CD4-positive, alpha-beta T cell (primary cell): ENCODE data around the gene USP33. TPM values are rescaled to one million over a fixed set of nuclear protein-coding genes. Genes with fewer than 3 reads are reported as not detected.
"Not testable (repeated sequence)": the region's sequence is repeated elsewhere in the genome, so short reads cannot be mapped to it uniquely, and the experiment has no call there.

Source experiments
- ATAC-seq: fragments of 200-7000 bp; cut with Tn5 transposase; one replicate; pipeline ENCODE4 v1.10.0; 2022; ENCODE audit warnings: mild to moderate bottlenecking; ENCODE audit not compliant: poor library complexity
- CTCF ChIA-PET: fragments of 350-600 bp; sonication (Branson Sonifier 250); formaldehyde crosslinking; loops from one replicate; lab custom pipeline; 2021; ENCODE audit warnings: antibody characterized with exemption, inconsistent platforms; lab: Charles Lee
- POLR2A ChIA-PET: fragments of 350-600 bp; sonication (Branson Sonifier 250); formaldehyde crosslinking; loops from one replicate; lab custom pipeline; 2021; ENCODE audit warnings: antibody characterized with exemption, inconsistent platforms; lab: Charles Lee
- DNase-seq, 14 experiments: peaks; one replicate each; pipeline ENCODE4 v3.0.0-alpha.2; 2013 to 2020; ENCODE audit warnings: mixed read lengths in 2 of 14
- H3K27ac ChIP-seq, 2 donors: one replicate each; pipeline versions ENCODE4 v1.5.1 to v1.7.0; 2013; ENCODE audit warnings: low read length in 2 of 2, low read depth in 1 of 2, mild to moderate bottlenecking in 1 of 2
- H3K27me3 ChIP-seq, 2 experiments: 1 replicate in 1 of 2; 2 replicates in 1 of 2; pipeline versions ENCODE4 v1.6.1 to v1.7.0; 2013; ENCODE audit warnings: low read length in 2 of 2, control low read depth in 1 of 2, mild to moderate bottlenecking in 1 of 2, moderate library complexity in 1 of 2; ENCODE audit not compliant: insufficient read depth in 2 of 2, control insufficient read depth in 1 of 2
- H3K36me3 ChIP-seq: one replicate; pipeline ENCODE4 v1.6.1; 2013; ENCODE audit warnings: low read length, control low read depth; ENCODE audit not compliant: insufficient read depth
- H3K4me1 ChIP-seq: one replicate; pipeline ENCODE4 v1.6.1; 2013; ENCODE audit warnings: low read length, control low read depth; ENCODE audit not compliant: insufficient read depth
- H3K4me3 ChIP-seq: one replicate; pipeline ENCODE4 v1.5.1; 2013; ENCODE audit warnings: mild to moderate bottlenecking, low read length, moderate library complexity
- H3K9me3 ChIP-seq, 2 experiments: 1 replicate in 1 of 2; 2 replicates in 1 of 2; pipeline versions ENCODE4 v1.6.1 to v1.7.0; 2013; ENCODE audit warnings: low read length in 2 of 2, mild to moderate bottlenecking in 2 of 2, control low read depth in 1 of 2, moderate library complexity in 1 of 2; ENCODE audit not compliant: control insufficient read depth in 1 of 2, insufficient read depth in 1 of 2
- H3K27ac Mint-ChIP-seq: one replicate; pipeline ENCODE4 v1.8.0; 2020; ENCODE audit warnings: mixed read lengths
- H3K27me3 Mint-ChIP-seq: one replicate; pipeline ENCODE4 v1.8.0; 2021; ENCODE audit warnings: mixed read lengths
- H3K36me3 Mint-ChIP-seq: one replicate; pipeline ENCODE4 v1.8.0; 2021; ENCODE audit warnings: low read depth, mixed read lengths
- H3K4me1 Mint-ChIP-seq: one replicate; pipeline ENCODE4 v1.8.0; 2021; ENCODE audit warnings: low read depth, mixed read lengths
- H3K4me3 Mint-ChIP-seq: one replicate; pipeline ENCODE4 v1.8.0; 2020; ENCODE audit warnings: mild to moderate bottlenecking, mixed read lengths
- H3K9me3 Mint-ChIP-seq: one replicate; pipeline ENCODE4 v1.8.0; 2020; ENCODE audit warnings: mixed read lengths
- CTCF ChIP-seq: fragments of 200-600 bp; IDR thresholded peaks from one replicate; pipeline ENCODE4 v1.8.0; 2022; ENCODE audit warnings: antibody characterized with exemption, mild to moderate bottlenecking
- intact Hi-C, 2 experiments: fragments of 100-400 bp; cut with DNase I in 1 of 2; cut with micrococcal nuclease in 1 of 2; formaldehyde crosslinking; loops; one replicate each; pipeline versions ENCODE4 v1.15.1 to v1.9.0; 2023 to 2025; cut with DNase I, micrococcal nuclease
- total RNA-seq, 174 experiments: library from RNA in 2 of 174; stranded (reverse) in 2 of 174; gene quantifications; one replicate each; pipeline ENCODE4 v1.2.3 and lab custom pipeline; 2021 to 2026

Gene USP33
- total RNA-seq, 2 experiments from 2014 or later, result 69.7 to 71.6 TPM

DNA sequence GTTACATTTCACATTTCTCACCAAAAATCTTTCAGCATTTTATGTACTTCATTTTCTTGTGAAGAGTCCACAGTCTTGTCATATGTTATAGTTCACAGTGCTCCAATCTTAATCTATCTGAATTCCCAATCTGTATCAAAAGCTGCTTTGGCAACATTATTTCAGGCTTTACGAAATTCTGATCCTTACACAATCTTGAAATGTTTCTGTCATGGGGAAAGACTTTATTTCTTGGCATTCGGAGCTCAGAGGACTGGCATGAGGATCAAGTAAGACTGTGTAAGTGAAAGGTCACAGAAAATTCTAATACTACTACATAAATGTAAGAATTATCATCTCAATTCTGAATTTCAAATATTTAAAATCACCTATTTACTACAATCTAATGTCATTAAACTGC, 2.0 kb downstream of the USP33 start:
- peak overlapping the region; percentile 90 for H3K4me3 Mint-ChIP-seq
- peaks cover 65% of the 10 kb centered on the region for H3K4me1 Mint-ChIP-seq
- no peaks in the 10 kb centered on the region for H3K9me3 Mint-ChIP-seq
- no peak for TF ChIP-seq CTCF
- Histone ChIP-seq H3K27me3 (no peaks in the 10 kb centered on the region), H3K36me3 (peaks cover 2% of the 10 kb centered on the region), H3K4me1 (peaks cover 23% of the 10 kb centered on the region), H3K27ac (no peak overlapping the region), H3K4me3 (no peak overlapping the region), H3K9me3 (no peaks in the 10 kb centered on the region)
- intact Hi-C loops, result loop anchor here (2.0 to 10.0 kb wide), 3 partner anchors 69 to 220 kb away; partner anchors contain the start of genes FUBP1 (in 1 of the 2) and ZZZ3 (in 1 of the 2)
- ChIA-PET CTCF (interaction anchor here (1.2 to 2.5 kb wide), 2 partner anchors 22 to 74 kb away, joined by 3 to 6 read pairs; partner anchors contain the start of genes MIGA1 and ZZZ3), POLR2A (interaction anchor here (0.6 to 2.1 kb wide), 4 partner anchors 22 to 234 kb away, joined by 4 to 10 read pairs (median 5); partner anchors contain the start of genes FUBP1, MIGA1 and ZZZ3)
- ATAC-seq, result no peak
- no peaks in the 10 kb centered on the region for H3K27me3 Mint-ChIP-seq
- H3K27ac Mint-ChIP-seq, result peak overlapping the region; percentile 87
- H3K36me3 Mint-ChIP-seq, result peaks cover 9% of the 10 kb centered on the region
- no peak for DNase-seq

DNA sequence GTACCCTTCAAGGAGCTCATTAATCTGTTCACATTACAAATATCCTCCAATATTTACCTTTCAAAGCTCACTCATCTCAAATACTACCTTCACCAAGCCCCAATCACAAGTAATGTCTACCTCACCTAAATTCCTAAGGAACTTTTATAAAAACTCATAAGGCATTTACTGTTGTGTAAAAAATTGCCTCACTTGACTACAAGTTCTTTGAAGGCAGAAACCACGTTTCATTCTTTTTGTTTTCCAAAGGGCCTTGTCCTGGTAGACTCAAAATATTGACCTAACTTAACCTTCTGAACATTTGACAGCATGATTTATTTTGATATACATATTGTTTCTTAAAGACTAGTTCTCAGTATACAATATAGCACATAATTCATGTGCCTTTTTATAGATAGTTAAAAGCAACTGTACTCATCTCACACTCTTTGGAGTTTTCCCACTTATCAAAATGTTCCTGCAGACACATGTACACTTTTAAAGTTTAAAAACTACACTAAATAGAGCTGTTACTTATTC, 2.5 kb downstream of the USP33 start:
- Histone ChIP-seq H3K27ac (no peak overlapping the region), H3K36me3 (peaks cover 2% of the 10 kb centered on the region), H3K4me3 (no peak overlapping the region), H3K9me3 (no peaks in the 10 kb centered on the region), H3K27me3 (no peaks in the 10 kb centered on the region), H3K4me1 (peaks cover 23% of the 10 kb centered on the region)
- peak overlapping the region; percentile 90 for H3K4me3 Mint-ChIP-seq
- peaks cover 63% of the 10 kb centered on the region for H3K4me1 Mint-ChIP-seq
- H3K27me3 Mint-ChIP-seq, result no peaks in the 10 kb centered on the region
- ChIA-PET CTCF (interaction anchor here (1.2 to 2.5 kb wide), 2 partner anchors 23 to 74 kb away, joined by 3 to 6 read pairs; partner anchors contain the start of genes MIGA1 and ZZZ3), POLR2A (interaction anchor here (1.4 to 2.1 kb wide), 3 partner anchors 22 to 221 kb away, joined by 5 to 10 read pairs (median 5); partner anchors contain the start of genes FUBP1, MIGA1 and ZZZ3)
- H3K9me3 Mint-ChIP-seq, result no peaks in the 10 kb centered on the region
- peak overlapping the region; percentile 87 for H3K27ac Mint-ChIP-seq
- H3K36me3 Mint-ChIP-seq, result peaks cover 9% of the 10 kb centered on the region
- no peak for DNase-seq
- ATAC-seq, result no peak
- TF ChIP-seq CTCF, result no peak
- intact Hi-C loops, result loop anchor here (2.0 to 10.0 kb wide), 3 partner anchors 68 to 220 kb away; partner anchors contain the start of genes FUBP1 (in 1 of the 2) and ZZZ3 (in 1 of the 2)

DNA sequence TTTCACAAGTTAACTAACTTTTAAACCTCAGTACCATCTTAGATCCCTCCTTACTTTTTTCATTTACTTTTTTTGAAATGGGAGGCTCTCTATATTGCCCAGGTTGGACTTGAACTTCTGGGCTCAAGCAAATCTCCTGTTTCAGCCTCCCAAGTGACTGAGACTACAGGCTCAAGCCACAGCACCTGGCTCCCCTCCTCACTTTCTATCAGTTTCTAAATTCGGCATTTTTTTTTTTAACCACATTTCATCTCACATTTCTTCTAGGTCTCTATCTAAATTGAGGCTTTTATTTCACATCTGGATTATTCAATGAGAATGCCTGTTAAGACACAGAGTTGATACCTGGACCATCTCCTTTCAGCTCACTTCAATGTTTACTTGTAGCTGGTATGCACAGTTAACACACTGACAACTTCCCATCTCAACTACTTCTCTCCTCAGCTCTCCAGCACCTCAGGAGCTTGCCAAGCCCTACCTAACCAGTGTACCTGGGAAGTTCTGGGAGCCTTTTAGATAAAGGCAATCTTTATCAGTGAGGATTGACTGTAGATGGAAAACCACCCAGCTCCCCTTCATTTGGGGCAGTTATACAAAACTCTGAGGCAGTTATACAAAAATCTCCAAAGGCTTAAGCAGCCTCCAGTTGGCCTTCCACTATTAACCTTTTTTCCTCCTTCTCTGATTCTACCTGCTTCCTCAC, 3.4 kb downstream of the USP33 start:
- Histone ChIP-seq H3K9me3 (no peaks in the 10 kb centered on the region), H3K36me3 (peaks cover 2% of the 10 kb centered on the region), H3K27ac (no peak overlapping the region), H3K4me3 (no peak overlapping the region), H3K4me1 (peaks cover 23% of the 10 kb centered on the region), H3K27me3 (no peaks in the 10 kb centered on the region)
- DNase-seq (no peak), ATAC-seq (no peak)
- CTCF ChIA-PET, result interaction anchor here (0.7 to 2.5 kb wide), 2 partner anchors 12 to 73 kb away, joined by 3 to 6 read pairs; partner anchors contain the start of gene ZZZ3
- H3K4me1 Mint-ChIP-seq, result peaks cover 57% of the 10 kb centered on the region
- peak overlapping the region; percentile 90 for H3K4me3 Mint-ChIP-seq
- peaks cover 9% of the 10 kb centered on the region for H3K36me3 Mint-ChIP-seq
- peak overlapping the region; percentile 87 for H3K27ac Mint-ChIP-seq
- POLR2A ChIA-PET, result interaction anchor here (1.4 to 2.1 kb wide), 3 partner anchors 23 to 222 kb away, joined by 5 to 10 read pairs (median 5); partner anchors contain the start of genes FUBP1, MIGA1 and ZZZ3
- intact Hi-C loops, result loop anchor here (2.0 to 10.0 kb wide), 3 partner anchors 67 to 221 kb away; partner anchors contain the start of genes FUBP1 (in 1 of the 2) and ZZZ3 (in 1 of the 2)
- TF ChIP-seq CTCF, result no peak
- H3K27me3 Mint-ChIP-seq, result no peaks in the 10 kb centered on the region
- H3K9me3 Mint-ChIP-seq, result no peaks in the 10 kb centered on the region

DNA sequence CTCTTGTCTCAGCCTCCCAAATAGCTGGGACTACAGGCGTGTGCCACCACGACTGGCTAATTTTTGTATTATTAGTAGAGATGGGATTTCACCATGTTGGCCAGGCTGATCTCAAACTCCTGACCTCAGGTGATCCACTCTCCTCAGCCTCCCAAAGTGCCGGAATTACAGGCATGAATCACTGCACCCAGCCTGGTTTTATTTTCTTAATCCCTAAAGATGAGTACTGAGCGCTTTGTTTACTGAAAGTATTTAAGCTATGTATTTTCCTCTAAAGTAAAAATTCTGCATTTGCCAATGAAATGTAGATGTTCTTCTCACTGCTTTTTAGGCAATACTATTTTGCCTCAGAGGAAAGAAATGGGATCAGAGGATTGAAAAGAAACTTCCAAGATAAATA, 10.2 kb downstream of the USP33 start:
- H3K4me1 ChIP-seq, result peaks cover 13% of the 10 kb centered on the region
- H3K9me3 Mint-ChIP-seq, intact Hi-C loops, H3K27me3 Mint-ChIP-seq, DNase-seq, H3K27ac Mint-ChIP-seq, H3K4me3 Mint-ChIP-seq, H3K27ac ChIP-seq, H3K4me3 ChIP-seq, ATAC-seq, H3K36me3 ChIP-seq, H3K27me3 ChIP-seq, CTCF ChIA-PET, H3K9me3 ChIP-seq, POLR2A ChIA-PET: not testable (repeated sequence)
- H3K4me1 Mint-ChIP-seq, result peaks cover 68% of the 10 kb centered on the region
- peaks cover 22% of the 10 kb centered on the region for H3K36me3 Mint-ChIP-seq
